ENCODE measurements around the gene PRH2.

Gene PRH2

GRCh38 chr12:10928746-10929286 lies at the start of gene PRH2:
TSS of gene PRH2 (plus strand) at chr12:10929236. CDS start at chr12:10929274, 38 bp downstream.
- in situ Hi-C loops (cut with MboI; ENCODE audit: low sequenced_read_pairs), result no loop called here

DNA sequence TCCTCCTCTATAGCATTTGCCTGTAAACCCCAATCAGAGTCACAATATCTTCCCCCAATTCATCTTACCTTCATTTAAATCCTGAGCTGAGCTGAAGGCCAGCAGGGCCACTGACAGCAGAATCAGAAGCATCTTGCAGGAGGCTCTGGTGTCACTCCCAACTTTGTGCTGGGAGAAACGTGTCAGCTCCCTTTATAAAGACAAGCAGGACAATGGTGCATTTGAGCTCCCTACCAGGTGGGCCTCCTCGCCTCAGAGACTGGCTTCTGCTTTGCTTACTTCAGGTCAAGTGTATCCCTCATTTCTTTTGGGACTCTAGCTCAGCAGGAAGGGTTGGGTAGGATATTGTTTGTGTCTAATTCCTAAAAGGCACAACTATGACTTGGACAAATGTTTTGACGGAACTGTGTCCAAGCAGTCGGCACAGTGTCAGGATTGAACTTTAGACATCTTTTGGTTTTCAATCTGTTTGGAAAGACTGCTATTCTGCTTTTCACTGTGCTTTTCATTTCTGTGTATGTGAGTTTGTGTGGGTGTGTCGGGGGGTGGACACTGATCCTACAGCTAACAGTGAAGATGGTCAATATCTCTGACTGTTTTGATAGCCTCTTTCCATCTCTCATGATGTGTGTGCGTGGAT lies 44.8 kb upstream of the PRH2 start, which contains the start of gene PRH1:
TSS of gene PRH1 (minus strand) at position 170 of the 640 bp plus-strand sequence. CDS start at position 132, 38 bp downstream.
- in situ Hi-C loops (cut with MboI; ENCODE audit: low sequenced_read_pairs), result no loop called here

GRCh38 chr12:10889226-10889625 lies 39.8 kb upstream of the PRH2 start:
- in situ Hi-C loops (cut with MboI; ENCODE audit: low sequenced_read_pairs), result no loop called here

GRCh38 chr12:10891937-10892336 lies 37.1 kb upstream of the PRH2 start:
- in situ Hi-C loops (cut with MboI; ENCODE audit: low sequenced_read_pairs), result no loop called here

DNA sequence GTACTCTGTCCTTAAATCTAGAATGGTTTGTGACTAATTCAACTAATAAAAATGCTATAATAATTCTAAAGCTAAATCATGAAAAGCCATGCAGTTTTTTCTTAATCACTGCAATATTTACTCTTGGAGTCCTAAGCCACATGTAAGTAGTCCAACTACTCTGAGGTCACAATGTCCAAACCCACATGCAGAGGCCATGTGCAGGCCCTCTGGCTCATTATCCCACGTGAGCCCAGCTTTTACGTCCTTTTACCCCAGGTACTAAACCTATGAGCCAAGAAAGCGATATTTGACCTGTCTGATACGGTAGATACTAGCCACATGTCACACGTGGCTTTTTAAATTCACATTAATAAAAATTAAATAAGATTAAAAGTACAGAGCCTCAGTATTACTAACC lies 32.2 kb upstream of the PRH2 start:
- in situ Hi-C loops (cut with MboI; ENCODE audit: low sequenced_read_pairs), result no loop called here

- in situ Hi-C loops (cut with MboI; ENCODE audit: low sequenced_read_pairs), result no loop called here
These were observed 28.5 kb upstream of the PRH2 start for GRCh38 chr12:10900530-10900929.

GRCh38 chr12:10900972-10901371 lies 28.1 kb upstream of the PRH2 start:
- in situ Hi-C loops (cut with MboI; ENCODE audit: low sequenced_read_pairs), result no loop called here

- in situ Hi-C loops (cut with MboI; ENCODE audit: low sequenced_read_pairs), result no loop called here
These were observed 27.6 kb upstream of the PRH2 start for GRCh38 chr12:10901427-10901826.

- in situ Hi-C loops (cut with MboI; ENCODE audit: low sequenced_read_pairs), result no loop called here
These were observed 24.4 kb upstream of the PRH2 start for GRCh38 chr12:10904686-10905085.

GRCh38 chr12:10909462-10909861 lies 19.6 kb upstream of the PRH2 start, which contains the start of gene TAS2R13:
TSS of gene TAS2R13 (minus strand) at chr12:10909562. CDS start at chr12:10909298, 264 bp downstream.
- in situ Hi-C loops (cut with MboI; ENCODE audit: low sequenced_read_pairs), result no loop called here

GRCh38 chr12:10910380-10910779 lies 18.7 kb upstream of the PRH2 start:
- in situ Hi-C loops (cut with MboI; ENCODE audit: low sequenced_read_pairs), result no loop called here

DNA sequence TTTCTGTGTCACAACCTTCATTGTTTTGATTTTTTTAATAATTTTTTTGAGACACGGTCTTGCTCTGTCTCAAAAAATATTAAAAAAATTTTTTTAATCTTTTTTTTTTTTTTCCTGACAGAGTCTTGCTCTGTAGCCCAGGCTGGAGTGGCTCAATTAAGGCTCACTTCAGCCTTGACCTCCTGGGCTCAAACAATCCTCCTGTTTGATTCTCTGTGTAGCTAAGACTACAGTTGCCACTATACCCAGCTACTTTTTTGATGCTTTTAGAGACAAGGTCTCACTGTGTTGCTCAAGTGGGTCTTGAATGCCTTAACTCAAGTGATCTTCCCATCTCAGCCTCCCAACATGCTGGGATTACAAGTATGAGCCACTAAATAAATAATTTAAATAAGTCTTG lies 9.2 kb upstream of the PRH2 start:
- in situ Hi-C loops (cut with MboI; ENCODE audit: low sequenced_read_pairs), result no loop called here

DNA sequence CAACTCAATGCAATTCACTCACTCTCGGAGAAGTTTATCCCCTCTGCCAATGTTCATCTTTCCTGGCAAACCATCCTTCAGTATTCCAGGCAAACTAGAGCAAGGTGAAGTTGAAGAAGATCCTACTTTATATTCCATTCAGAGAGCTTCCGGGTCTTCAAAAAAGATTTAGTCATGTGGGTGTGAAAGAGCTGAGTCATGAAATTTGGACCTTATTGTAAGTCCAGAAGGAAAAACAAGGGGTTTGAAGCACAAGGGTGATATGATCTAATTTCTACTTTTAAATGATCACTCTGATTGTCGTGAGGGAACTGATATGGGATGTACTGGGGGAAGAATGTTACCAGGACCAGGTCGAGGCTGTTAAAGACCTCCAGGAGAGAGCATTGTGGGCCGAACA lies 2.8 kb upstream of the PRH2 start:
- in situ Hi-C loops (cut with MboI; ENCODE audit: low sequenced_read_pairs), result no loop called here

DNA sequence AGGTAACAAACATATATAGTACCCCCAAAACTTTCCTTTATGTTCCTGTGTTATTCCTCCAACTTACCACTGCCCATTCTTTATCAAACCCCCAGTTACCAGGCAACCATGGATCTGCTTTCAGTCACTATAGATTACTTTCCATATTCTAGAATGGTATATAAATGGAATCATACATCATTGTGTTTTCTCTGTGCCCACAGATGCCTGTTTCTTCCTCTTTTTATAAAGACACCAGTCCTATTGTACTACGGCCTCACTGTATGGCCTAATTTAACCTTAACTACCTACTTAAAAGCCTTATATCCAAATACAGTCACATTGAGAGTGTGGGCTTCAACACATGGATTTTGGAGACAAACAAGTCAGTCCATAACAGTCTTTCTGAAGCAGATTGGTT lies 7.5 kb downstream of the PRH2 start:
- in situ Hi-C loops (cut with MboI; ENCODE audit: low sequenced_read_pairs), result no loop called here

GRCh38 chr12:10939163-10939562 lies 10.1 kb downstream of the PRH2 start, which contains the start of gene TAS2R14:
TSS of gene TAS2R14 (minus strand) at chr12:10939263. CDS start at chr12:10939207, 56 bp downstream.
- in situ Hi-C loops (cut with MboI; ENCODE audit: low sequenced_read_pairs), result no loop called here

GRCh38 chr12:10940389-10940788 lies 11.4 kb downstream of the PRH2 start:
- in situ Hi-C loops (cut with MboI; ENCODE audit: low sequenced_read_pairs), result no loop called here

DNA sequence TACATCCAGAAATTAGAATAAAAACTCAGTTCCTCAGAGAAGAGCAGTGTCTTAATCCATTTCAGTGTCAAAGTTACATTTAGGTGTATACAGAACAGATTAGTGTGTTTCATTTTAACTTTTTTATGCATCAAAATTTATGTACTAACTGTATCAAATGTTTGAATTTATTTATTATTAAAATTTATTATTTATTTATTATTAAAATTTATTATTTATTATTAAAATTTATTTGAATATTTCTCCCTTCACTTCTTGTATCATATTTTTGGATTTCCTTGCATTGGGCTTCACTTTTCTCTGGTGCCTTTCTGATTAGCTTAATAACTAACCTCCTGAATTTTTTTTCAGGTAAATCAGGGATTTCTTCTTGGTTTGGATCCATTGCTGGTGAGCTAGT lies 12.3 kb downstream of the PRH2 start:
- in situ Hi-C loops (cut with MboI; ENCODE audit: low sequenced_read_pairs), result no loop called here

GRCh38 chr12:10941916-10942607 lies 13.0 kb downstream of the PRH2 start:
- in situ Hi-C loops (cut with MboI; ENCODE audit: low sequenced_read_pairs), result no loop called here

DNA sequence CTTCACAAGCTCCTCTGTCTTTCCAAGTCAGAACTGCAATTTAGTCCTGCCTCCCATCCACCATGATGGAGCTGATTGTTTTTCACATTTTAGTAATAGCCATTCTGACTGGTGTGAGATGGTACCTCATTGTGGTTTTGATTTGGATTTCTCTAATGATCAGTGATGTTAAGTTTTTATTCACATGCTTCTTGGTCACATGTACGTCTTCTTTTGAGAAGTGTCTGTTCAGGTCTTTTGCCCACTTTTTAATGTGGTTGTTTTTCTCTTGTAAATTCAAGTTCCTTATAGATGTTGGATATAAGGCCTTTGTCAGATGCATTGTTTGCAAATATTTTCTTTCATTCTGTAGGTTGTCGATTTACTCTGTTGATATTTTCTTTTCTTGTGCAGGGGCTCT lies 14.1 kb downstream of the PRH2 start:
- in situ Hi-C loops (cut with MboI; ENCODE audit: low sequenced_read_pairs), result no loop called here

- in situ Hi-C loops (cut with MboI; ENCODE audit: low sequenced_read_pairs), result no loop called here
These were observed 23.6 kb downstream of the PRH2 start for GRCh38 chr12:10952645-10953044.

DNA sequence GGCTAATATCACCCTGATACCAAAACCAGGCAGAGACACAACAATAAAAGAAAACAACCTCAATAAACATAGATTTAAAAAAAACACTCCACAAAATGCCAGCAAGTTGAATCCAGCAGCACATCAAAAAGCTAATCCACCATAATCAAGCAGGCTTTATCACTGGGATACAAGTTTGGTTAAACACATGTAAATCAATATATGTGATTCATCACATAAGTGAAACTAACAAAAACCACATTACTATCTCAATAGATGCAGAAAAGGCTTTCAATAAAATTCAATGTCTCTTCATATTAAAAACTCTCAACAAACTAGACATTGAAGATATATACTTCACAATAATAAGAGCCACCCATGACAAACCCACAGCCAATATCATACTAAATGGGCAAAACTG lies 27.0 kb downstream of the PRH2 start:
- in situ Hi-C loops (cut with MboI; ENCODE audit: low sequenced_read_pairs), result no loop called here

- in situ Hi-C loops (cut with MboI; ENCODE audit: low sequenced_read_pairs), result no loop called here
These were observed 28.7 kb downstream of the PRH2 start for GRCh38 chr12:10957741-10958140.

All from hTERT RPE-1 (cell line).